ENCODE results near the gene GGT7.
"Not testable (repeated sequence)": the region's sequence is repeated elsewhere in the genome, so short reads cannot be mapped to it uniquely, and the experiment has no call there.

Gene GGT7

DNA sequence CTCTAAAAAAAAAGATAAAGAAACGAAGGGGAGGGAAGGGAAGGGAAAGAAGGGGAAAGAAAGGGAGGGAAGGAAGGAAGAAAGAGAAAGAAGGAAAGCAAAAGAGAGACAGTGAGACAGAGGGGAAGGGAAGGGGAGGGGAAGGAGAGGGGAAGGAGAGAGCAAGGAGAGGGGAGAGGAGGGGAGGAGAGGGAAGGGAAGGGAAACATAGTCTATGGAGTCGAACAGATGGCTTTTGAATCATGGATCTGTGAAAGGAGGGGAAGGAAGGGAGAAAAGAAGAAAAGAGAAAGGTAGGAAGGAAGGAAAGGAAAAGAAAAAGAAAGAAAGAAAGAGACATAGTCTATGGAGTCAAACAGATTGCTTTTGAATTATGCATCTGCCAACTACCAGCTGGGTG is 30.5 kb downstream of the GGT7 start:
- no peak for DNase-seq (ENCODE audit: low read depth)

DNA sequence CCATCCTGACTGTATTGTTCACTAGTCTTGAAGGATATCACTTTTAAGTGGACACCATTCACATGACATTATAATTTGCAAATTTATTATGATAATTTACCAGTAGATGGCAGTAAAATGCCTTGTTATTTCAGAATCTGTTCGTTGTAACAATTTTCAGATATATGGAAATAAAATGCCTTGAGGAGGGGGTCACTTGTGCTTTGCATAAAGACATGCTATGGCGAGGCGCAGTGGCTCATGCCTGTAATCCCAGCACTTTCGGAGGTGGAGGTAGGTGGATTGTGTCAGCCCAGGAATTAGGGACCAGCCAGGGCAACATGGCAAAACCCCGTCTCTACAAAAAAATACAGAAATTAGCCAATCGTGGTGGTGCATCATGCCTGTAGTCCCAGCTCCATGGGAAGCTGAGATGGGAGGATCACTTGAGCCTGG is 38.2 kb downstream of the GGT7 start:
- no peak for DNase-seq (ENCODE audit: low read depth)

DNA sequence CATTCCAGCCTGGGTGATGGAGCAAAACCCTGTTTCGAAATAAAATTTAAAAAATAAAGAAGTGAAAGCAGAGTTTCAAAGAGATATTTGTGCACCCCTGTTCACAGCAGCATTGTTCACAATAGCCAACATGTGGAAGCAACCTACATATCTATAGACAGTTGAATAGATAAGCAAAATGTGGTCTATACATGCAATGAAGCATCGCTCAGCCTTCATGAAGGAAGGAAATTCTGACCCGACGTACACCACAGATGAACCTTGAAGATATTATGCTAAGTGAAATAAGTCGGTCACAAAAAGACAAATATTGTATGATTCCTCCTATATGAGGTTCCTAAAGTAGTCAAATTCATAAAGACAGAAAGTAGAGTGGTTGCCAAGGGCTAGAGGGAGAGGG is 40.7 kb downstream of the GGT7 start:
- no peak for DNase-seq (ENCODE audit: low read depth)

DNA sequence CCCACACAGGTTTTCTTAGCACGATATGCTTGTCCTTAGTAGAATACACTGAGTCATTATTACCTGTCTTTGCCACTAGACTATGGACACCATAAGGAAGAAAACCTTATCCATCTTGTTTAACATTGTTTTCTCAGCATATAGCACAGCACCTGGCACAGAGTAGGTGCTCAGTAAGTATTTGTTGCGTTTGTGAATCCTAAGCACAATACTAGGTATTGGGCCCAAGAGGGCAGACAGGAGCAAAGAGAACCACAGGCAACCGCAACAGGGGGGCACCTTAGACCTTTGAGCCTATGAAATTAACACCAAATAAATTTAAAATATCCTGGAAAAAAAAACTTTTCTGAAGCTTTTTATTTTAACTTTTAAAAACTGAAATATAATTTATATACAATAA is 43.5 kb downstream of the GGT7 start:
- DNase-seq (ENCODE audit: low read depth): no peak

DNA sequence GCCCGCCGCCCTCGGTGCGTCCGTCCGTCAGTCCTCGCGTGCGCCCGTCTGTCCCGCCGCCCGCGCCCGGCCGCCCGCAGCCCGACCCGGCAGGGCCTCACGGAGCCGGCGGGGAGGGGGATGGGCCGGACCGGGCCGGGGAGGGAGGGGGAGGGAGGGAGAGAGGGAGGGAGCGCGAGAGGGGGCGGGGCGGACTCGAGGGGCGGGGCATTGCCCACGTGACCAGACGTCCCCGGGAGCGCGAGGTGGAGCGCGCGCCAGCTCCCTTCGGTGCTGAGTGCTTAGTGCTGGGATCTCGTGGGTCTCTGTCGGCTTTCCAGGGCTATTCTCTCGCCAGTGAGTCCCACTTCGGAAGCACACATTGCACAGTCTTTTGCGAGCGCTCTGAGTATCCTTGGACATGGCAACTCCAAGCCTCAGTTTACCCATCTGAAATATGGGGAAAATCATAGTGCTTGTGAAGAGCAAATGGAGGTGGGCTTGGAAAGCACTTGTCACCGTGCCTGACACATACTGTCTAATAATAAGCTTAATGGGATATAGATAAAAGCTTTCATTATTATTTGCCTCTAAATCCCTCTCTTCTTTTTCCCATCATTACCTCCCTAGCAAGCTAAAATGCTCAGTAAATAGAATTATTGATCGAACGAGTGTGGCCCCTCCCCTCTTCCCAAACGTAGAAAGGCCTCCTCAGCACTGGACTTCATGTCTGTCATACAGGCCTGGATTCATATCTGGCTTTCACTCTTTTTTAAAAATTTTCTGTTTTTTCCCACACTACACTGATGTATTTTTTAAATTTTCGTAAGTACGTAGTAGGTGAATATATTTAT is 46.9 kb downstream of the GGT7 start, which contains the start of gene NCOA6:
NCOA6 (minus strand) TSS at position 122 of the 833 bp plus-strand sequence. CDS start 43,296 bp downstream, outside the sequence.
- DNase-seq (ENCODE audit: low read depth): peak; percentile 78

DNA sequence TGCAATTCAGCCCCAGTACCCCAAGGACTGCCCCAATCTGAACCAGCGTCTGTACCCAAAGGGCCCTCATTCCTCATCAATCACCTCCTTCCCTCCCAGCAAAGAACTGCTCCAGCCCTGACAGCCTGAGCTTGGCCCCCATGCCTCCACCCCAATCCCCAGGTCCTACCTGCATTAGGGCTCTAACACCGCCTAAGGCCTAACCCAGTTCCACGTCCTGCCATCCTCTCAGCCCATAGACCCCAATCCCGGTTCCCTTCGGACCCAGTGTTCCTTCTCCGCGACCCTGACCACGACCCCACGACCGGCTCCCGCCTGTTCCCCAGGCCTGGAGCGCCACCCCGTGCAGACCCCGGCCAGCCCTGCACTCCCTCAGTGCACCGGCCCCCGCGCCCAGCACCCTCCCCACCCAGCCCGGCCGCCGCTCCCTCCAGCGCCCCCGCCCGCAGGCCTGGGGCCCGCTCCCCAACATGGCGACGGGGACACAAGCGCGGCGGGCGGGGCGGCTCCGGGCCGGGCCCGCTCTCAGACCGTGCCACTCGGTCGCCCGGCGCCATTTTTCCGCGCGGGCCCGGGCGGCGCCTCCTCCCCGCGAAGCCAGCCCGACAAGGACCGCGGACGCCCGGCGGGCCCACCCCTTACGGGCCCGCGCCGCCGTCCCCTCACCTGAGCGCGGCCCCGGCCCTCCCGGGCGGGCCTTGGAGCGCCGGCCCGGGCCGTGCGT is 47.7 kb downstream of the GGT7 start:
- peak; percentile 47 for DNase-seq (ENCODE audit: low read depth)

DNA sequence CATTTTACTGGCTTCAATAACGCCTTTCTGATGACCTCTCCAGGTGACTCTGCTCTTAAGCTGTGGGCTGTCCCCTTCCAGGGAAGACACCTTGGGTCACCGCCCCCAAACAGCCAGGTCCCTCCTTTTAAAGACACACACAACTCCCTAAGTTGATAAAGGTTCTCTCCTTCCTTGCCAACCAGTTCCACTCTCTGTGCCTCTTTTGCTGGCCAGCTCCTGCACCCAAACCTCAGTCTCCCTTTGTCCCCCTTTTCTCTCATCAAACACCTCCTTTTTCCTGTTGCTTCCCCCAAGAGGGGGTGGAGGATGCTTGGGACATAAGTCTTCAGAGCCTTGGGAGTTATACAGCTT is 48.2 kb downstream of the GGT7 start:
- peak; percentile 67 for DNase-seq (ENCODE audit: low read depth)

DNA sequence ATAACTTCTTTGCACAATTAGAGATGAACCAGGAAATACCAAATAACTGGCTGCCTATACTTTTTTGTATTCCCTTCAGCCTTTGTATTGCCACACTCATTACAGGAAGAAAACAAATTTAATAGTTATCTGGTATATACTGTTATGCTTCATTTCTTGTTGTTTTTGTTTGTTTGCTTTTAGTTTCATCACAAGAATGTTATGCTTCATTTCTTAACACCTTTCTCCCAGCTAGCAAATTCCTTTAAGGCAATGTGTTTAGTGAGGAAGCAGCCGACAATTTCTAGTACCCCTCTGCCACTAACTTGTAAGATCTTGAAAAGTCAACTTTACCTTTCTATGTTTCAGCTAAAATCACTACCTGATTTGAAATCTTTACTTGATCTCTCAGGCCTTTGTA is 48.6 kb downstream of the GGT7 start:
- no peak for DNase-seq (ENCODE audit: low read depth)

DNA sequence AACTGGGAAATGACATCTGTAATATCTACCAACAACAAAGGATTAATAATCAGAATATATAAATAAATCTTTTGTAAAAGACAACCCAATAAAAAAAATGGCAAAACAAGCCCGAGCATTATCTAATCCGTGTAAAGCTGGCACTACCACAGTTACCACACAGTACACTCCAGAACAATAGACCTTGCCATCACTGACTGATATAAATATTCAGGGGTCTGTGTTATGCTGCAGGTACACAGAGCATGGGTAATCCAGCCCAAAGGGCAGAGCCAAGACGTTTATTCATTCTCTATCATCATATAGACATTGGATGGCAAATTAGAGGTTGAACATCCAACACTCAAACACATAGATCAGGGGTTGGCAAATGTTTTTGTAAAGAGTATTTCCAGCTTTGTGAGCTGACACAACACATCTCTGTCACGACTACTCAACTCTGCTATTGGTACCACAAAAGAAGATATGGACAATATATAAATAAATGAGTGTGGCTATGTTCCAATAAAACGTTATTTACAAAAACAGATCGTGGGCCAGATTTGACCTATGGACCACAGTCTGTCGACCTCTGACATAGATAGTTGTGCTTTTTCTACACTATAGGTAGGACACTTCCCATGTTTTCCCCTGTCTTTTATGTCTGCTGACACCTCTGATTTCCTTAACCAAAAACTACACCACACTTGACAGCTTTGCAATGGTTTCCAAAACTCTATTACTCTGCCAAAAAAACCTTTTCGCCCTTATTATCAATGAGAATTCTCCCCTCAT is 51.7 kb downstream of the GGT7 start:
- DNase-seq (ENCODE audit: low read depth): no peak

DNA sequence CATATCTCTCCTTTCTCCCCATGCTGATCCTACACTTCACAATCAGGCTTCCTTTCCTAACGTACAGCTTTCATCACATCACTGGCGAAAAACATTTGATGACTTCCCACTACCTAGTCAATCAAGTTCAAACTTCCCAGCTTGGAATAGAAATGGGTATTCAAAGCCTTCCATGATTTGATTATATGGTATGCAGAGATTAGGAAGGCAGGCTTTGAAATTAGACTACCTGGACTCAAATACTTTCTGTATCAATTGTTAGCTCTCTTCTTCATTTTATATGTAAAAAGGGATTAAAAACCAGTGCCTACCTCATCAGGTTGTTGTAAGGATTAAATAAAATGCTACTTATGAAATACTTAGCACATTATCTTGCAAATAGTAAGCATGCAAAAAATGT is 54.9 kb downstream of the GGT7 start:
- DNase-seq (ENCODE audit: low read depth): no peak

DNA sequence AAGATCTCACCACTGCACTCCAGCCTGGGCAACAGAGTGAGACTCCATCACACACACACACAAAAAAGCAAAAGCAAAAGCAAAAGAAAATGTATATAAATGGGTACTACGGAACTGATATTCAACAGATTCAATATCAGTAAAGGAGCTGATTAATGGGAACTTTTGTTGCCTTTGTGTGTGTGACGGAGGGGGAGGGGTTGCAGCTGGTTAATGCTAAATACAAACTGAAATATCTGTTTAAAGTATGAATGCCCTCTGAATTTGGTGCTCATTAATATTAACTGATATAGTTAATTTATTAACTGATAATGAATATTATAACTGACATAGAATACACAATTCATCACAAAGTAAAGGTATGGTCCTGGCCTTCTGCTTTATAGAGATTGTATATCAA is 55.6 kb downstream of the GGT7 start:
- no peak for DNase-seq (ENCODE audit: low read depth)

DNA sequence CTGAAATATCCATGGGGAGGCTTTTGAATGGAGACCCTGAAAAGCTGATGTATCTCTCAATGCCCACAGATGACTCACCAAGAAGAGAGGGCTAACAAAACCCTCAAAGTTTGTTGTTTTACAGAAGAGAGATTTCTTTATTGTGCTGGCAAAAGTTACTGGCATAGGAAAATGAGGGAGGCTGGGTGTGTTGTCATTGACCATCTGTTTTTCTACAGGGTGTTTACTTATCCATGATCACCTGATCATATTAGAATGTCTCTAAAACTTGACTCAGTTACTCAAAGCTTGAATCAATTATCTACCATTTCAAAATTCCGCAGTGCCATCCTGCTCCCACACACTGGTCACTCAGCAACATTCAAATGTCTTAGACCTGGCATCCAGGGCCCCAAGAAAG is 57.0 kb downstream of the GGT7 start:
- DNase-seq (ENCODE audit: low read depth): no peak

DNA sequence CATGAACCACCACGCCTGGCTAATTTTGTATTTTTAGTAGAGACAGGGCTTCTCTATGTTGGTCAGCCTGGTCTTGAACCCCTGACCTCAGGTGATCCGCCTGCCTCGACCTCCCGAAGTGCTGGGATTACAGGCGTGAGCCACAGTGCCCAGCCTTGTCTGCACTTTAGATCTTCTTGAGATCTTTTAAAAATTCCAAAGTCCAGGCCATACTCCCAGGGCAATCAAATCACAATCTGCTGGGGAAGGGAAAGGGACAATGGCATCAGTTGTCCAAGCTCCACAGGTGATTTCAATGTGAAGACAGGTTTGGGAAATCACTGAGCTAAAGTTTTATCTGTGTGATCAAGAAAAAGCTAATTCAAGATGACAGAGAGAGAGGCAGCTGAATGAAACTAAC is 64.1 kb downstream of the GGT7 start:
- DNase-seq (ENCODE audit: low read depth): no peak

DNA sequence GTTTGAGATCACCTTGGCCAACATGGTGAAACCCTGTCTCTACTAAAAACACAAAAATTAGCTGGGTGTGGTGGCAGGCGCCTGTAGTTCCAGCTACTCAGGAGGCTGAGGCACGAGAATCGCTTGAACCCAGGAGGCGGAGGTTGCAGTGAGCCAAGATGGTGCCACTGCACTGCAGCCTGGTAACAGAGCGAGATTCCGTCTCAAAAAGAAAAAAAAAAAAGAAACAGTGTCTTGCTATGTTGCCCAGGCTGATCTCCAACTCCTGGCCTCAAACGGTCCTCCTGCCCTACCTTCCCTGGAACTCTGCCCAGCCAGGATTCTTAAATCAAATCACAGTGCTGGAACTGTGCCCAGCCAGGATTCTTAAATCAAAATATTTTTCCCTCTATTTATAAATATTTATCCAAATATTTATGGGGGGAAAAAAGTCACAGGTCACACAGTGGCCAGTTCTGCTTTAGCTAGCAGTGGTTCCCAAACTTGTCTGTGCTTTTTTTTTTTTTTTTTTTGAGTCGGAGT is 64.7 kb downstream of the GGT7 start:
- DNase-seq (ENCODE audit: low read depth): not testable (repeated sequence)

DNA sequence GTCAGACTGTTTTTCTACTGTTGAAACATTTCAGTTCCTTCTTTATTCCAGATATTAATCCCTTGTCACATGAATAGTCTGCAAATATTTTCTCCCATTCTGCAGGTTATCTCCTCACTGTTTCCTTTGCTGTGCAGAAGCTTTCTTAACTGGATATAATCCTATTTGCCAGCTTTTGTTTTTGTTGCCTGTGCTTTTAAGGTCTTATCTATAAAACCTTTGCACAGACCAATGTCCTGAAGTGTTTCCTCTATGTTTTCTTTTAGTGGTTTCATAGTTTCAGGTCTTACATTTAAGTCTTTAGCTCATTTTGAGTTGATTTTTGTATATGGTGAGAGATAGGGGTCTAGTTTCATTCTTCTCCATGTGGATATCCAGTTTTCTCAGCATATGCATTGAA is 66.4 kb downstream of the GGT7 start:
- no peak for DNase-seq (ENCODE audit: low read depth)

DNA sequence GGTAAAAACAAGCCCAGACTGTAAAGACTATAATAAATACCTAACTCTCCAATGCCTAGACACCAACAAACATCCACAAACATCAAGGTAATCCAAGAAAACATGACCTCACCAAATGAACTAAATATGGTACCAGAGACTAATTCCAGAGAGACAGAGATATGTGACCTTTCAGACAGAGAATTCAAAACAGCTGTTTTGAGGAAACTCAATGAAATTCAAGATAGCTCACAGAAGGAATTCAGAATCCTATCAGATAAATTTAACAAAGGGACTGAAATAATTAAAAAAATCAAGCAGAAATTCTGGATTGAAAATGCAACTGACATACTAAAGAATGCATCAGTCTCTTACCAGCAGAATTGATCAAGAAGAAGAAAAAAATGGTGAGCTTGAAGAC is 73.8 kb downstream of the GGT7 start:
- DNase-seq (ENCODE audit: low read depth): no peak

DNA sequence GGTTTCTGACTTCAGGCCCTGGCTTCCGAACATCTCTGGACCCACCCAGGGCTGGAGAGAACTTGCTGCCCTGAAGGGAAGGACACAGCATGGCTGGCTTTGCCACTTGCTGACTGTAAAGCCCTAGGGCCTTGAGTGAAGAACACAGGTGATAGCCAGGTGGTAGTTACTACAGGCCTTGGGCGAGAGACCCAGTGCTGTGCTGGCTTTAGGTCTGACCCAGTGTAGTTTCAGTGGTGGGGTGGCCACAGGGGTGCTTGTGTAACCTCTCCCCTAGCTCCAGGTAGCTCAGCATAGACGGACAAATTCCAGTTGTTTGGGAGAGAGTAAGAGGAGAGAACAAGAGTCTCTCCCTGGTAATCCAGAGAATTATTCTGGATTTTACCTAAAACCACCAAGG is 74.3 kb downstream of the GGT7 start:
- no peak for DNase-seq (ENCODE audit: low read depth)

DNA sequence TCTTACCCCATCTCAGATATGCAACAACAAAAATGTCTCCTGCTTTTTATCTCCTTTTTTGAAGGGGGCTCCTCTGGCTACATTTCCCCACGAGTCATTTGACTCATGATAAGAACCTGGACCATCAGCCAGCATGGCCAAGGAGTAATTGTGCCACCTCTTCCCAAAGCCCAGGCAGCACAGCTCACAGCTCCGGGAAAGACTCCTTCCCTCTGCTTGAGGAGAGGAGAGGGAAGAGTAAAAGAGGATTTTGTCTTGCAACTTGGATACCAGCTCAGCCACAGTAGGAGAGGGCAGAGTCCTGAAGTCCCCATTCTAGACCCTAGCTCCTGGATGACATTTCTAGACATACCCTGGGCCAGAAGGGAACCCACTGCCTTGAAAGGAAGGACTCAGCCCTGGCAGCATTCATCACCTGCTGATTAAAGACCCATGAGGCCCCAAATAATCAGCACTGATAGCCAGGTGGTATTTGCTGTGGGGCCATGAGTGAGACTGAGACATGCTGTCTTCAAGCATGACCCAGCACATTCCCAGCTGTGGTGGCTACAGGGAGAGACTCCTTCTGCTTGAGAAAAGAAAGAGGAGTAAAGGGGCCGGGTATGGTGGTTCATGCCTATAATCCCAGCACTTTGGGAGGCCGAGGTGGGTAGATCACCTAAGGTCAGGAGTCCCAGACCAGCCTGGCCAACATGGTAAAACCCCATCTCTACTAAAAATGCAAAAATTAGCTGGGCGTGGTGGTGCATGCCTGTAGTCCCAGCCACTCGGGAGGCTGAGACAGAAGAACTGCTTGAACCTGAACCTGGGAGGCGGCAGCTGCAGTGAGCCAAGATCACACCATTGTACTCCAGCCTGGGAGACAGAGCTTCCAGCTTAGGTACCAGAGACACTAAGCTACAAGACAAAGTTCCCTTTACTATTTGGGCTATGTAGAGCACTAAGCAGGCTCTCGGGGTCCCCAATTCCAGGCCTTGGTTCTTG is 75.4 kb downstream of the GGT7 start:
- DNase-seq (ENCODE audit: low read depth): no peak

Measured in stimulated activated CD4-positive, alpha-beta T cell treated with anti-CD3 and anti-CD28 coated beads, Interleukin-2, amount 100 ng/mL, for 4 hours (primary cell).